ENCODE data around the gene FTO. TPM values are rescaled to one million over a fixed set of nuclear protein-coding genes. Genes with fewer than 3 reads are reported as not detected.

The FTO gene
- total and polyA plus RNA-seq, 2 experiments from 2014 or later, result 46.8 to 77.7 TPM

- DNase-seq (ENCODE audit: low spot score), result no peak
- peaks cover 6% of the 10 kb centered on the region for H3K4me1 ChIP-seq (ENCODE audit: insufficient read depth)
- H3K79me2 ChIP-seq, result no peaks in the 10 kb centered on the region
- 72% methylated on average over 19 of the region's 24 CpGs for WGBS (ENCODE audit: low lambda C conversion rate, missing lambda C conversion rate)
- H3K9me2 ChIP-seq (replicated peaks; ENCODE audit: insufficient read depth), result no peaks in the 10 kb centered on the region
- TF ChIP-seq CTCF (IDR thresholded peaks at IDR 0.05; ENCODE audit: poor library complexity), result no peak
- TF ChIP-seq EZH2phosphoT487 (IDR thresholded peaks at IDR 0.05; ENCODE audit: low read depth, severe bottlenecking, unreplicated experiment), result no peak
- TF ChIP-seq EZH2 (IDR thresholded peaks at IDR 0.05; ENCODE audit: borderline replicate concordance), result no peak
- H4K20me1 ChIP-seq (ENCODE audit: insufficient read depth, poor library complexity, severe bottlenecking), result no peaks in the 10 kb centered on the region
- no peaks in the 10 kb centered on the region for H3K9me3 ChIP-seq (ENCODE audit: low read depth)
- H3K36me3 ChIP-seq (replicated peaks; ENCODE audit: insufficient read depth, low read depth), result no peaks in the 10 kb centered on the region
- no peaks in the 10 kb centered on the region for H3K27me3 ChIP-seq
- no peak overlapping the region for H3K27ac ChIP-seq
- peak overlapping the region; percentile 66 for H3K4me2 ChIP-seq
- no peak overlapping the region for H3K4me3 ChIP-seq
- H2AFZ ChIP-seq, result peak overlapping the region; percentile 38
Measured at GRCh38 chr16:54194334-54194743, 490.4 kb downstream of the FTO start.

GRCh38 chr16:54197758-54198157 lies 493.8 kb downstream of the FTO start:
- Histone ChIP-seq H3K9me3 (ENCODE audit: low read depth) (no peaks in the 10 kb centered on the region), H3K9me2 (replicated peaks; ENCODE audit: insufficient read depth) (no peaks in the 10 kb centered on the region), H3K27me3 (no peaks in the 10 kb centered on the region), H3K4me1 (ENCODE audit: insufficient read depth) (peaks cover 6% of the 10 kb centered on the region), H3K79me2 (no peaks in the 10 kb centered on the region), H3K4me2 (no peak overlapping the region), H4K20me1 (ENCODE audit: insufficient read depth, poor library complexity, severe bottlenecking) (no peaks in the 10 kb centered on the region), H3K4me3 (no peak overlapping the region), H3K27ac (no peak overlapping the region), H3K36me3 (replicated peaks; ENCODE audit: insufficient read depth, low read depth) (no peaks in the 10 kb centered on the region), H2AFZ (no peak overlapping the region)
- WGBS (ENCODE audit: low lambda C conversion rate, missing lambda C conversion rate), result 96% methylated on average over 5 of the region's 5 CpGs
- DNase-seq (ENCODE audit: low spot score), result no peak
- TF ChIP-seq CTCF (IDR thresholded peaks at IDR 0.05; ENCODE audit: poor library complexity) (no peak), EZH2phosphoT487 (IDR thresholded peaks at IDR 0.05; ENCODE audit: low read depth, severe bottlenecking, unreplicated experiment) (no peak), EZH2 (IDR thresholded peaks at IDR 0.05; ENCODE audit: borderline replicate concordance) (no peak)

GRCh38 chr16:54199487-54200160 lies 495.7 kb downstream of the FTO start:
- TF ChIP-seq EZH2 (IDR thresholded peaks at IDR 0.05; ENCODE audit: borderline replicate concordance) (no peak), EZH2phosphoT487 (IDR thresholded peaks at IDR 0.05; ENCODE audit: low read depth, severe bottlenecking, unreplicated experiment) (no peak), CTCF (IDR thresholded peaks at IDR 0.05; ENCODE audit: poor library complexity) (no peak)
- no peak overlapping the region for H2AFZ ChIP-seq
- H3K36me3 ChIP-seq (replicated peaks; ENCODE audit: insufficient read depth, low read depth), result no peaks in the 10 kb centered on the region
- H3K27ac ChIP-seq, result no peak overlapping the region
- no peaks in the 10 kb centered on the region for H4K20me1 ChIP-seq (ENCODE audit: insufficient read depth, poor library complexity, severe bottlenecking)
- H3K4me2 ChIP-seq, result no peak overlapping the region
- WGBS (ENCODE audit: low lambda C conversion rate, missing lambda C conversion rate), result 41% methylated on average over 19 of the region's 19 CpGs
- H3K79me2 ChIP-seq, result no peaks in the 10 kb centered on the region
- no peak overlapping the region for H3K4me3 ChIP-seq
- no peaks in the 10 kb centered on the region for H3K9me2 ChIP-seq (replicated peaks; ENCODE audit: insufficient read depth)
- no peaks in the 10 kb centered on the region for H3K27me3 ChIP-seq
- no peaks in the 10 kb centered on the region for H3K9me3 ChIP-seq (ENCODE audit: low read depth)
- DNase-seq (ENCODE audit: low spot score), result peak; percentile 33
- no peaks in the 10 kb centered on the region for H3K4me1 ChIP-seq (ENCODE audit: insufficient read depth)

Measured in hepatocyte (in vitro differentiated cells).